ENCODE data around the gene CDKL5.
"Not testable (repeated sequence)": the region's sequence is repeated elsewhere in the genome, so short reads cannot be mapped to it uniquely, and the experiment has no call there.

CDKL5 gene

GRCh38 chrX:18424482-18425198 is 768 bp upstream of the CDKL5 start:
- no peak overlapping the region for H3K27ac ChIP-seq
- TF ChIP-seq, protein P1, sequence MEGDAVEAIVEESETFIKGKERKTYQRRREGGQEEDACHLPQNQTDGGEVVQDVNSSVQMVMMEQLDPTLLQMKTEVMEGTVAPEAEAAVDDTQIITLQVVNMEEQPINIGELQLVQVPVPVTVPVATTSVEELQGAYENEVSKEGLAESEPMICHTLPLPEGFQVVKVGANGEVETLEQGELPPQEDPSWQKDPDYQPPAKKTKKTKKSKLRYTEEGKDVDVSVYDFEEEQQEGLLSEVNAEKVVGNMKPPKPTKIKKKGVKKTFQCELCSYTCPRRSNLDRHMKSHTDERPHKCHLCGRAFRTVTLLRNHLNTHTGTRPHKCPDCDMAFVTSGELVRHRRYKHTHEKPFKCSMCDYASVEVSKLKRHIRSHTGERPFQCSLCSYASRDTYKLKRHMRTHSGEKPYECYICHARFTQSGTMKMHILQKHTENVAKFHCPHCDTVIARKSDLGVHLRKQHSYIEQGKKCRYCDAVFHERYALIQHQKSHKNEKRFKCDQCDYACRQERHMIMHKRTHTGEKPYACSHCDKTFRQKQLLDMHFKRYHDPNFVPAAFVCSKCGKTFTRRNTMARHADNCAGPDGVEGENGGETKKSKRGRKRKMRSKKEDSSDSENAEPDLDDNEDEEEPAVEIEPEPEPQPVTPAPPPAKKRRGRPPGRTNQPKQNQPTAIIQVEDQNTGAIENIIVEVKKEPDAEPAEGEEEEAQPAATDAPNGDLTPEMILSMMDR (IDR thresholded peaks at IDR 0.05; ENCODE audit: low read depth, low read length, missing control alignments) = no peak
- peak; percentile 26 for DNase-seq

DNA sequence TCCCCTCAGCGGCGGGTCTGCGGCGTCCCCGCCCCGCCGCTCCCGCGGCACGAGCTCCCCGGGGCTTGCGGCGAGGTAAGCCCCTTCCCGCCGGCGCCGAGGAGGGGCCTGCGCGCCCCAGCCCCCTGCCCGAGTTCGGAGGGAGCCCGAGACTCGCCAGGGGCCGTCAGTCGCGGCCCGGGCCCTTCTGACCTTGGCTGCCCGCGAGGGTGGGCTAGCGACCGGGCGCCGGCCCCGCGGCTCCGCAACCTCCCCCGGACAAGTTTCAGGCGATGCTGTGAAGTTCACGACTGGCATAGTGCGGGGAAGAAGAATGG is 554 bp downstream of the CDKL5 start:
- peak overlapping the region; percentile 68 for H3K4me3 ChIP-seq (ENCODE audit: low read depth, low read length)
- no peaks in the 10 kb centered on the region for H3K27me3 ChIP-seq (replicated peaks)
- H3K36me3 ChIP-seq (replicated peaks) = no peaks in the 10 kb centered on the region
- in situ Hi-C loops (cut with HindIII; ENCODE audit: low pct_ligation_motif_present, low sequenced_read_pairs) = no loop called here
- TF ChIP-seq, protein P1 (IDR thresholded peaks at IDR 0.05; ENCODE audit: low read depth, low read length, missing control alignments) = no peak
- DNase-seq = no peak
- no peak overlapping the region for H3K27ac ChIP-seq

More at GRCh38 chrX:18424482-18425198, 768 bp upstream of the CDKL5 start:
- Histone ChIP-seq H3K36me3 (replicated peaks) (no peaks in the 10 kb centered on the region), H3K4me3 (ENCODE audit: low read depth, low read length) (peak overlapping the region; percentile 60), H3K27me3 (replicated peaks) (no peaks in the 10 kb centered on the region)
- in situ Hi-C loops (cut with HindIII; ENCODE audit: low pct_ligation_motif_present, low sequenced_read_pairs) = no loop called here

DNA sequence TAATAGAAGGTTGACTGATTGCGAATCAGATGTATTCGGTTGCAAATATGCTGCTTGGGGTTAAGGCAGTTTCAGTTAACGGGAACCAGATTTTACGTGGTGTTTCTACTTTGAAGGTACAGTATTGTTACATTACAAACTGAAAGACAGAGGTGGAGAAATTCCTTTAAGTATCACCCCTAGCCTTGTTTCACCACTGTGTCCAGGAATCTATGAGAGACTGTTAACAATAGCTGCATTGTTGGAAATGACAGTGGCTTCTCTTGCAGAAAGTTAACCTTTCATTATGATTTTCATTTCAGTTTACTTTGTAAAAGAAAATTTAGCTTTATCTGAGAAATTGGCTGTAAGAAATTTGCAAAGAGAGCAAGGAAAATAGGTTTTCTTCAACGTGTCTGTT is 2.6 kb downstream of the CDKL5 start:
- Histone ChIP-seq H3K27ac (no peak overlapping the region), H3K36me3 (replicated peaks) (no peaks in the 10 kb centered on the region), H3K27me3 (replicated peaks) (no peaks in the 10 kb centered on the region), H3K4me3 (ENCODE audit: low read depth, low read length) (no peak overlapping the region)
- TF ChIP-seq, protein P1 (IDR thresholded peaks at IDR 0.05; ENCODE audit: low read depth, low read length, missing control alignments) = no peak
- no peak for DNase-seq
- in situ Hi-C loops (cut with HindIII; ENCODE audit: low pct_ligation_motif_present, low sequenced_read_pairs) = no loop called here

- in situ Hi-C loops (cut with HindIII; ENCODE audit: low pct_ligation_motif_present, low sequenced_read_pairs); H3K27ac ChIP-seq: not testable (repeated sequence)
Measured at GRCh38 chrX:18433288-18433687, 7.9 kb downstream of the CDKL5 start.

GRCh38 chrX:18434896-18435295 is 9.5 kb downstream of the CDKL5 start:
- in situ Hi-C loops (cut with HindIII; ENCODE audit: low pct_ligation_motif_present, low sequenced_read_pairs) = no loop called here
- H3K4me3 ChIP-seq (ENCODE audit: low read depth, low read length) = no peak overlapping the region
- TF ChIP-seq, protein P1 (IDR thresholded peaks at IDR 0.05; ENCODE audit: low read depth, low read length, missing control alignments) = no peak
- no peak for DNase-seq
- no peak overlapping the region for H3K27ac ChIP-seq
- no peaks in the 10 kb centered on the region for H3K27me3 ChIP-seq (replicated peaks)
- H3K36me3 ChIP-seq (replicated peaks) = no peaks in the 10 kb centered on the region

More at GRCh38 chrX:18433288-18433687, 7.9 kb downstream of the CDKL5 start:
- not testable (repeated sequence) for H3K27me3 ChIP-seq (replicated peaks); DNase-seq; H3K4me3 ChIP-seq (ENCODE audit: low read depth, low read length); H3K36me3 ChIP-seq (replicated peaks)

DNA sequence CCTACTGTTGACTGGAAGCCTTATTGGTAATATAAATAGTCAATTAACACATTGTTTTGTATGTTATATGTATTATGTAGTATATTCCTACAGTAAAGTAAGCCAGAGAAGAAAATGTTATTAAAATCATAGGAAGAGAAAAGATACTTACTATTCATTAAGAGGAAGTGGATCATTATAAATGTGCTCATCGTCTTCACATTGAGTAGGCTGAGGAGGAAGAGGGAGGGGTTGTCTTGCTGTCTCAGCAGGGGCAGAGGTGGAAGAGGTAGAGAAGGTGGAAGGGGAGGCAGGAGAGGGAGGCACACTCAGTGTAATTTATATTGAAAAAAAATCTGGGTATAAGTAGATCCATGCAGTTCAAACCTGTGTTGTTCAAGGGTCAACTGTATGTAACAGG is 10.6 kb downstream of the CDKL5 start:
- H3K27ac ChIP-seq = no peak overlapping the region
- in situ Hi-C loops (cut with HindIII; ENCODE audit: low pct_ligation_motif_present, low sequenced_read_pairs) = no loop called here
- no peaks in the 10 kb centered on the region for H3K36me3 ChIP-seq (replicated peaks)
- H3K27me3 ChIP-seq (replicated peaks) = no peaks in the 10 kb centered on the region
- no peak overlapping the region for H3K4me3 ChIP-seq (ENCODE audit: low read depth, low read length)
- DNase-seq = no peak
- TF ChIP-seq, protein P1 (IDR thresholded peaks at IDR 0.05; ENCODE audit: low read depth, low read length, missing control alignments) = no peak
